Fibroblast of villous mesenchyme (primary cell): ENCODE results near the gene RASAL1. TPM values are rescaled to one million over a fixed set of nuclear protein-coding genes. Genes with fewer than 3 reads are reported as not detected.

ENCODE experiments used
- DNase-seq: peaks from one replicate; pipeline ENCODE4 v3.0.0-alpha.2; 2010; ENCODE audit warnings: low read depth
- H3K4me3 ChIP-seq: 2 replicates; pipeline ENCODE4 v1.5.1; 2011; ENCODE audit warnings: low read depth, mild to moderate bottlenecking, low read length
- total RNA-seq: library from RNA; depleted of rRNA; stranded (reverse); fragments of >200 nt; gene quantifications from 2 replicates; pipeline ENCODE4 v1.2.3, GENCODE V29; 2012
- TF ChIP-seq, protein P1 (sequence below): IDR thresholded peaks from 2 replicates; pipeline ENCODE4 v1.5.1; 2012; ENCODE audit warnings: low read depth, mild to moderate bottlenecking, low read length; ENCODE audit not compliant: insufficient read depth

RASAL1 gene
- total RNA-seq, 1 donor, result not detected

DNA sequence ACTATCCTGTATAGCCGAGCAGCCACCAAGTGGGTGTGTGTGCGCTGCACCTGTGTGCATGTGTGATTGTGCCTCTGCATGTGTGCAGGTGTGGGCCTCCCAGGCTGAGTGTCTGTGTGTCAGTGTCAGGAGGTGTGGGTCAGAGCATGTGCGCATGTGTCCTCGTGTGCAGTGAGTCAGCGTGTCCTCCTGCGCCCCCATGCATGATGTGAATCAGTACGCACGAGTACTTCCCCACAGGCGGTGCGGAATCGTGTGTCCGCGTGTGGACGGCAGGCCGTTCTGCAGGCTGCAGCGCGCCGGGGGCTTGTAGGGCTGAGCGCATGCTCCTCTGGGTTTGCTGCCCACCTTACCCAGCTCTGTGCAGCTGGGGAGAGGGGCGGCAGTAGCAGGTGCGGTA lies 44.8 kb downstream of the RASAL1 start:
- TF ChIP-seq, protein P1, sequence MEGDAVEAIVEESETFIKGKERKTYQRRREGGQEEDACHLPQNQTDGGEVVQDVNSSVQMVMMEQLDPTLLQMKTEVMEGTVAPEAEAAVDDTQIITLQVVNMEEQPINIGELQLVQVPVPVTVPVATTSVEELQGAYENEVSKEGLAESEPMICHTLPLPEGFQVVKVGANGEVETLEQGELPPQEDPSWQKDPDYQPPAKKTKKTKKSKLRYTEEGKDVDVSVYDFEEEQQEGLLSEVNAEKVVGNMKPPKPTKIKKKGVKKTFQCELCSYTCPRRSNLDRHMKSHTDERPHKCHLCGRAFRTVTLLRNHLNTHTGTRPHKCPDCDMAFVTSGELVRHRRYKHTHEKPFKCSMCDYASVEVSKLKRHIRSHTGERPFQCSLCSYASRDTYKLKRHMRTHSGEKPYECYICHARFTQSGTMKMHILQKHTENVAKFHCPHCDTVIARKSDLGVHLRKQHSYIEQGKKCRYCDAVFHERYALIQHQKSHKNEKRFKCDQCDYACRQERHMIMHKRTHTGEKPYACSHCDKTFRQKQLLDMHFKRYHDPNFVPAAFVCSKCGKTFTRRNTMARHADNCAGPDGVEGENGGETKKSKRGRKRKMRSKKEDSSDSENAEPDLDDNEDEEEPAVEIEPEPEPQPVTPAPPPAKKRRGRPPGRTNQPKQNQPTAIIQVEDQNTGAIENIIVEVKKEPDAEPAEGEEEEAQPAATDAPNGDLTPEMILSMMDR, result no peak
- DNase-seq, result no peak
- no peak overlapping the region for H3K4me3 ChIP-seq

DNA sequence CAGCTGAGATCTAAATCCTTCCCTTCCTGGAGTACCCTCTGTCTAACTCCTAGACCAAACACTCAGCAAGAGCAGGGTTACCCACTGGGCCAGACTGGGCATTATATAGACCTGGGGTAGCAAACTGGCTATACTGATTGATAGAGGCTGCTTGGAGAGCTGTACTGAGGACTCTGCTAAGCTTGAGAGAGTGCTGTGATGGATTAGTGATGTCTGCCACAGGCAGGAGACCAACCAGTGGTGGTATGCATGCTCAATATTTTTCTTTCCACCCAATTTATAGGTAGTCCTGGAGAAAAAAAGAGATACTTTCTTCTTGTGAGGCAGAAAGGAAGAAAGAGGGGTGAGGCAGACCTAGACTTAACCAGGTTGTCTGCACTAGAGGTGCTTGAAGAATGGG lies 45.7 kb downstream of the RASAL1 start:
- DNase-seq, result no peak
- TF ChIP-seq, protein P1, result no peak
- H3K4me3 ChIP-seq, result no peak overlapping the region

DNA sequence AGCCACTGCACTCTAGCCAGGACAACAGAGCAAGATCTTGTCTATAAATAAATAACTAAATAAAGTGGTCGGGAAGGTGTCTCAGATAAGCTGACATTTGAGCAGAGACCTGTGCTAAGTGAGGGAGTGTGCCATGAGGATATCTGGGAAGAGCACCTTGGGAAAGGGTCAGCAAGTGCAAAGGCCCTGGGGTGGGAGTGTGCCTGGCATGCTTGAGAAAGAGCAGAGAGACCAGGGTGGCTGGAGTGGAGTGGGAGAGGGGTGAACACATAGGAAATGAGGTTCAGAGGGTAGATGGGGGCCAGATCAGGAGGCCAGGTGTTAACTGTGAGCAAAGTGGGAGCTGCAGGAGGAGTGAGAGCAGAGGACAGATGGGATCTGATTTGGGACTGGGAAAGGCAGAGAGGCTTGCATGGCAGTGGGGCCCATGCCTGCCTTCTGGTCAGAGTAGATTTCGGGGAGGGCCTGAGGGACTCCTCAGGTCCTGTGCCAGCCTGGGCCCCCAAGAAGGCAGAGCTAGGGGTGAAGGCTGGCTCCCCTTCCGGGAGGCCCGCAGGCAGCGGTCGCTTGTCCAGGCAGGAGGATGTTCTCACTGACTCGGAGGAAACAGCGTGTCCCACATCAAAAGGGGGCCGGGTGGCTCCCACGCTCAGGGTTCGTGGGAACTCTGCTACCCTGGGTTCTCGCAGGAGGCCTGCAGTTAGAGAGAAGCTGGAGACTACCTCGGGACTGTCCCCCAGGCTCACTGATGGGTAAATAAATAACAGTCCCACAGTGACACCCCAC lies 46.4 kb downstream of the RASAL1 start:
- no peak for DNase-seq
- H3K4me3 ChIP-seq, result no peak overlapping the region
- TF ChIP-seq, protein P1, result no peak

DNA sequence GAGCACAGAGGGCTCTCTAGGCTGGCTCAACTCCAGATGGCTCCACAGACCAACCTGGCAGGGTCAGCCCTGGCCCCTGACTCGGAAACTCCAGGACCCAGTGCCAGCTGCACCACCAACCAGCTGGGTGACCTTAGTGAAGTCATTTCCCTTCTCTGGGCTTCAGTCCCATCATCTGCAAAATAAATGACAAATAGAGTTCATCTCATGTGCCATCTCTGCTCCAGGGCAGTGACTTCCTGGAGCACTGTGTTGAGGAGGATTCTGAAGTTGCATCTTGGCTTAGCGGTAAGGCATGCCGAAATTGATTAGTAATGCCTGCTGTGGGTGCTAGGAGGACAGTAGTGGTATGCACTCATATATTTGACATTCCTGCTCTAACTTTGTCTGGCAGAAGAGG lies 47.5 kb downstream of the RASAL1 start:
- TF ChIP-seq, protein P1, result no peak
- no peak for DNase-seq
- no peak overlapping the region for H3K4me3 ChIP-seq

DNA sequence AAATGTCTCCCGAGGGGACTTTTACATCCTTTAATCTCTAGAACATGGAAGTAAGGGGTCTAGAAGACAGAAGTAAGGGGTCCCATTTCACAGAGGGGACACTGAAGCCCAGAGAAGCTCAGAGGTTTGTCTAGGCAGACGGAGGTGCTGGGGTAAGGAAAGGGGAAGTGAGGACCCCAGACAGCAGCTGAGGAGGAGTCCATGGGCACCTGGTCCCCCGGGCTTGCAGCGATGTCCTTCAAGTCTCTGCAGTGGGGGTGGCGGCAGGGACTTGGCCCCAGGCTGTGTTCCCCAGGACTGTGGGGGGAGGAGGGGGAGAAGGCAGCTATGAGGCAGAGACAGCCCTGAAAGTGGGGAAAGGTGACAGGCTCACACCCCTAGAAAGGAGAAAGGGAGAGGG lies 48.4 kb downstream of the RASAL1 start:
- TF ChIP-seq, protein P1, result no peak
- no peak overlapping the region for H3K4me3 ChIP-seq
- DNase-seq, result no peak

DNA sequence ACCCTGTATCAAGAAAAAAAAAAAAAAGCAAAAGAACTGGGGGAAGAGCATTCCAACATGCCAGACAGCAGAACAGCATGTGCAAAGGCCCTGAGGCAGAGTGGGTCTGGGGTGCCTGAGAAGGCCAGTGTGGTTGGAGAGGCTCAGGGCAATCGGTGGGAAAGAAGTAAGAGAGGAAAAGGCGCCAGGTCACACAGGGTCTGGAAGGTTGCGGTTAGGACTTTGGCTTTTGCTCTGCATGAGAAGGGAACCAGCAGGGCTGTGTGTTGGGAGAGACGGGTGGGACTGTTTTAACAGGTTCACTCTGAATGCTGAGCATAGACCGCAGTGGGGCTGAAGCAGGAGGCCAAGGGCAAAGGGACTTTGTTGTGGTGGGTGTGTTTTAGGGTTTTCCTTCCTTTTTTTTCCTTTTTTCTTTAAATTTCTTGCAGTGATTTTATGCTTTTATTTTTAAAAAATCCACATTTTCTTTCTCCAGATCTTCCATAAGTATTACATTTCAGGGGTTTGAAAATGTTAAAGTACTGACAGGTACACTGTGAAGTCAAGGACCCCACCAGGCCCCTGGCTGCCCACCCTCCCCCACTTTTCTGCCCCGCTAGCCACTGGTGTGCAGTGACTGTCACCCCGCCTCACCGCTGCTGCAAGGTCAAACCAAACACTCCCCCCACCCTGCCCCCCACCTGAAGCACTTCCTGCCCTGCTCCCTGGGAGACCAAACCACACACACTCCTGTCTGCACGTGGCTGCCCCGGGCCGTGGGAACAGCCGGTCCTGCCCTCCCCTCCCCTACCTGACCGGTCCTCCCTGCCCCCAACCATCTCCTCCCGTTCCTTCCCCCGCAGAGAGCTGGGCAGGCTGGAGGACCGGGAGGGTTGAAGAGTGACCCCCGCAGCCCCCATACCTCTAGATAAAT lies 49.1 kb downstream of the RASAL1 start:
- TF ChIP-seq, protein P1, result no peak
- DNase-seq, result no peak
- no peak overlapping the region for H3K4me3 ChIP-seq
